ENCODE data around the gene UBASH3A. TPM values are rescaled to one million over a fixed set of nuclear protein-coding genes. Genes with fewer than 3 reads are reported as not detected.

UBASH3A gene
- total and polyA plus RNA-seq, 9 donors: 0.15 to 0.85 (median 0.24) TPM; not detected in 2

- TF ChIP-seq POLR2A (IDR thresholded peaks at IDR 0.05) (no peak), EP300 (IDR thresholded peaks at IDR 0.05) (no peak)
- TF ChIP-seq, protein P1, sequence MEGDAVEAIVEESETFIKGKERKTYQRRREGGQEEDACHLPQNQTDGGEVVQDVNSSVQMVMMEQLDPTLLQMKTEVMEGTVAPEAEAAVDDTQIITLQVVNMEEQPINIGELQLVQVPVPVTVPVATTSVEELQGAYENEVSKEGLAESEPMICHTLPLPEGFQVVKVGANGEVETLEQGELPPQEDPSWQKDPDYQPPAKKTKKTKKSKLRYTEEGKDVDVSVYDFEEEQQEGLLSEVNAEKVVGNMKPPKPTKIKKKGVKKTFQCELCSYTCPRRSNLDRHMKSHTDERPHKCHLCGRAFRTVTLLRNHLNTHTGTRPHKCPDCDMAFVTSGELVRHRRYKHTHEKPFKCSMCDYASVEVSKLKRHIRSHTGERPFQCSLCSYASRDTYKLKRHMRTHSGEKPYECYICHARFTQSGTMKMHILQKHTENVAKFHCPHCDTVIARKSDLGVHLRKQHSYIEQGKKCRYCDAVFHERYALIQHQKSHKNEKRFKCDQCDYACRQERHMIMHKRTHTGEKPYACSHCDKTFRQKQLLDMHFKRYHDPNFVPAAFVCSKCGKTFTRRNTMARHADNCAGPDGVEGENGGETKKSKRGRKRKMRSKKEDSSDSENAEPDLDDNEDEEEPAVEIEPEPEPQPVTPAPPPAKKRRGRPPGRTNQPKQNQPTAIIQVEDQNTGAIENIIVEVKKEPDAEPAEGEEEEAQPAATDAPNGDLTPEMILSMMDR (IDR thresholded peaks at IDR 0.05): no peak
- no peaks in the 10 kb centered on the region for H3K4me1 ChIP-seq (ENCODE audit: insufficient read depth)
- H3K4me3 ChIP-seq: no peak overlapping the region
- no peaks in the 10 kb centered on the region for H3K9me3 ChIP-seq
- no peaks in the 10 kb centered on the region for H3K27me3 ChIP-seq
- intact Hi-C loops (cut with DNase I): no loop called here
- H3K36me3 ChIP-seq: no peaks in the 10 kb centered on the region
- no peak overlapping the region for H3K27ac ChIP-seq
- DNase-seq: no peak
Observed at GRCh38 chr21:42436914-42437313, 33.2 kb downstream of the UBASH3A start.

DNA sequence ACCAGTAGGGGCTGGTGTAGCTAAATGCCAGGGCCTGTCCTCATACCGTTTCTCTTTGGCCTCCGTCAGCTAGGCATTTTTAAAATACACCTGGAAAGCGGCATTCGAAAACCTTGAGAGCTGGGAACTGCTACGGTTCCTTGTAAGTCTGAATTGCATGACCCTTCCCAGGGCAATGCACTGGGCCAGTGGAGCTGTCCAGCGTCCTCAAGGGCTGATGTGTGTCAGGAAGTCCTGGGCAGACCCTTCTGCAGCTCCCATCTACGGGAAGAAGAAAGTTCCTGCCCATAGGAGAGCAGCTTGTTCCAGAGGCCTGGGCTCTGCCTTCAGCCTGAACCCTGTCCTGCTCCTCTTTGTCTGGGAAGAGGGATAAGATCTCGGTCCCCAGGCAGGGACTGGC, 34.1 kb downstream of the UBASH3A start:
- no peak overlapping the region for H3K4me3 ChIP-seq
- no peaks in the 10 kb centered on the region for H3K4me1 ChIP-seq (ENCODE audit: insufficient read depth)
- no peaks in the 10 kb centered on the region for H3K27me3 ChIP-seq
- WGBS, 3 donors: 30 to 41% (median 36%) methylated on average over 8 of the region's 8 CpGs
- H3K27ac ChIP-seq: no peak overlapping the region
- intact Hi-C loops (cut with DNase I): no loop called here
- no peak for DNase-seq
- TF ChIP-seq POLR2A (IDR thresholded peaks at IDR 0.05): no peak
- TF ChIP-seq EP300 (IDR thresholded peaks at IDR 0.05): no peak
- TF ChIP-seq, protein P1 (IDR thresholded peaks at IDR 0.05): no peak
- H3K9me3 ChIP-seq: no peaks in the 10 kb centered on the region
- no peaks in the 10 kb centered on the region for H3K36me3 ChIP-seq

- Histone ChIP-seq H3K27ac (no peak overlapping the region), H3K27me3 (no peaks in the 10 kb centered on the region), H3K9me3 (no peaks in the 10 kb centered on the region), H3K36me3 (no peaks in the 10 kb centered on the region), H3K4me1 (ENCODE audit: insufficient read depth) (no peaks in the 10 kb centered on the region), H3K4me3 (no peak overlapping the region)
- WGBS, 3 donors: 75 to 91% (median 89%) methylated on average over 25 of the region's 25 CpGs
- intact Hi-C loops (cut with DNase I): no loop called here
- no peak for DNase-seq
- TF ChIP-seq POLR2A (IDR thresholded peaks at IDR 0.05) (no peak), EP300 (IDR thresholded peaks at IDR 0.05) (no peak)
- TF ChIP-seq, protein P1 (IDR thresholded peaks at IDR 0.05): no peak
Observed at GRCh38 chr21:42438316-42439205, 34.9 kb downstream of the UBASH3A start.

DNA sequence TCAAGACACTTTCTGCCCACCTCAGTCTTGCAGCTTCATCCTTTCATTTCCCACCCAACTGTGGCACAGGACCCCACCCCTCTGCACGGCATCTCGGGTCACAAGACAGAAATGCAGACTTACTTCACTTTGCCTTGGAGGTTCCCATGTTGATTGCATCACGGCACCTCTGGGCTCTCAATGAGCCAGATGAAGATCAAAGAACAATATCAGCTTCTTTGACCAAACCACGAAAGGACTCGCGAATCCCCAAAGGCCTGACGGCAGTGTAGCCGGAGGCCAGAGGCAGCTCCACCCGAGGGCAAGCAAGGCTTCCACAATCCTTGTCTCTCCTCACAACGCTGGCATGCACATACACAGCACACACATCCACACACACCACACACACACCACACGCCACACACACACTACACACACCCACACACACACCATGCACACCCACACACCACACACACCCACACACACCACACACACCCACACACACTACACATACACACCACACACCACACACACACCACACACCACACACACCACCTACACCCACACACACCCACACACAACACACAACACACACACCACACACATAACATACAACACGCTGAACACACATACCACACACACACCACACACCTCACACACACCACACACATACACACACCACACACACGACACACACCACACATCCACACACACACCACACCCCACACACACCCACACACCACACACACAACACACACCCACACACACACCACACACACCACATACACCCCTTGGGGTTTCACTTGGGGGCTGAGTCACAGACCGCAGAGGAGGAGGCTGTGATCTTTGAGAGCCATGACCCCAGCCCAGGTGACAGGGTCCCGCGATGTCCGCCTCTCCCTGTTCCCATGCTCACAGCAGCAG, 35.8 kb downstream of the UBASH3A start:
- Histone ChIP-seq H3K27ac (no peak overlapping the region), H3K4me3 (no peak overlapping the region), H3K36me3 (no peaks in the 10 kb centered on the region), H3K4me1 (ENCODE audit: insufficient read depth) (no peaks in the 10 kb centered on the region), H3K27me3 (no peaks in the 10 kb centered on the region), H3K9me3 (no peaks in the 10 kb centered on the region)
- DNase-seq: no peak
- no peak for TF ChIP-seq POLR2A (IDR thresholded peaks at IDR 0.05)
- TF ChIP-seq, protein P1 (IDR thresholded peaks at IDR 0.05): no peak
- no peak for TF ChIP-seq EP300 (IDR thresholded peaks at IDR 0.05)
- WGBS, 3 donors: 75 to 77% (median 75%) methylated on average over 17 of the region's 17 CpGs
- intact Hi-C loops (cut with DNase I): no loop called here
